HG02571 (cell line): Measurements from ENCODE around the gene TNF.

Experiments
- ATAC-seq: cut with Tn5 transposase; IDR thresholded peaks from one replicate; pipeline ENCODE4 v1.9.1; 2021; ENCODE audit warnings: mild to moderate bottlenecking, moderate library complexity; ENCODE audit not compliant: unreplicated experiment

TNF gene

GRCh38 chr6:31622684-31623091, 47.3 kb downstream of the TNF start:
- no peak for ATAC-seq

DNA sequence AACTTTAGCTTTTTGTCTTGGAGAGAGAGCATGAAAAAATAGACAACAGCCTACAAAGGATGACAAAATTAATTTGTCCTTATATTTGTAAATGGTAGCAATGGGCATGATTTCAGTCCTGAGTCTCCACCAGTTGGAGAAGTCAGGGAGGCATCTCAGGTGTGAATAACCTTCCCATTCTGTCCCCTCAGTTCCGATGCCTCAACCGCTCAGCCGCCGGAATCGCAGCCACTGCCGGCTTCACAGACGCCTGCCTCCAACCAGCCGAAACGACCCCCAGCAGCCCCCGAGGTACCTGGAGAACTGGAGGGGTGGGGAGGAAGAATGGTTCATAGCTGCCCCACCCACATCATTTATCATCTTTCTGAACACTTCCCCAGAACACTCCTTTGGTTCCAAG, 48.7 kb downstream of the TNF start:
- no peak for ATAC-seq

- ATAC-seq, result no peak
Observed at GRCh38 chr6:31626952-31627351, 51.6 kb downstream of the TNF start.

GRCh38 chr6:31627690-31628287, 52.4 kb downstream of the TNF start:
- no peak for ATAC-seq
